GM21529 (cell line): ENCODE results near the gene IL17C.

Experiments used
- ATAC-seq: cut with Tn5 transposase; IDR thresholded peaks from one replicate; pipeline ENCODE4 v1.9.1; 2021; ENCODE audit not compliant: unreplicated experiment

The IL17C gene

DNA sequence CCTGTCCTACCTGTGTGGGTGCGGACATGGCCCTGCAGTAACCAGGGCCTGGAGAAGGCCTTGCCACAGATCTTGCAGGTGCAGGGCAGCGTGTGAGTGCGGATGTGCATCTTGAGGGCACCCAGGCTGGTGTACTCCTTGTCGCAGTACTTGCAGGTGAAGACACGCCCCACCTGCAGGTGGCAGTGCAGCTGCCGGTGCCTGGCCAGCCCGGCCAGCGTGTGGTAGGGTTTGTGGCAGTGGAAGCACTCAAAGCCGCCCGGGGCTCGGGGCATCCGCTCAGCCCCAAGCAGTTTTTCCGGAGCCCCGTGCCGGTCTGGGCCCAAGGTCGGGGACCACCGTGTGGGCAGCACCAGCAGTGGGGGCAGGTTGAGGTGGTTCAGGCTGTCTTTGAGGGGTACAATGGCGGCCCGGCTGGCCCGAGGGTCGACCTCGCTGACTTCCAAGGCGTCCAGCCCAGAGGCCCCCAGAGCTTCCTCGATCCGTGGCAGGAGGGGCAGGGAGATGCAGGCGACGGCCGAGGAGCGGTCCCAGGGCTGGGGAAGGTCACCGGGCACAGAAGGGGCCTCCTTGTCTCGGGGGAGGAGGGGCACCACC lies 42.8 kb downstream of the IL17C start:
- ATAC-seq: peak; percentile 36

DNA sequence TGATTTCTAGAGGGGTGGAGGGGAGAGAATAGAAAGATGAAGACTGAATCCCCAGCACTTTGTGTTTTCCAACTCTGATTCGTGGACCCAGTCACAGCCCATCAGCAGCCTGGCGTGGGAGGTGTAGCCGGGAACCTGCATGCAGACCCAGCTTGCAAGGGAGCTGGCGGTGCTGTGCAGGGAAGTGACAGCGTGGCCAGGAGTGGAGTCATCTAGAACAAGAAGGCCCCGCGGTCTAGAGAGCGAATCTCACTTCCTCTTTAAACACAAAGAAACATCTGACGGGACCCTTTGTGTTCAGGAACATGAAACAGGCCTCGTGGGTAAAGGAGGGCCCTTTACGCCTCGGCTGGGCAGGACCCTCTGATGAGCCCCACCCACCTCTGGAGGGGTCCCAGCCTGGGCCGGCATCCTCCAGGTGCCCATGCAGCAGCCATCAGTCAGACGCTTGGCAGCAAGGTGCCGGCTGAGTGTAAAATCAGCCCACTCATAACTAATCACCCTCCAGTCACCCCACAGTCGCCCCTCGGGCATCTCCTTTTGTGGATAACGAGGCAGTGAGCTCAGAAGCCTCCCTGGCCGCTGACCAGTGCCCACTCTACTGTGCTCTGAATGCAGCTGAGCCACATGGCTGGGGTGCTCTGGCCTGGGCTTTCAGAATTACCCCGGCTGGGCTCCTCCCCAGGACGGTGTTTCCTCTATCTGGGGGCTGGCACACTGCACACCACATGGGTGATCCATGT lies 43.5 kb downstream of the IL17C start:
- peak; percentile 68 for ATAC-seq

DNA sequence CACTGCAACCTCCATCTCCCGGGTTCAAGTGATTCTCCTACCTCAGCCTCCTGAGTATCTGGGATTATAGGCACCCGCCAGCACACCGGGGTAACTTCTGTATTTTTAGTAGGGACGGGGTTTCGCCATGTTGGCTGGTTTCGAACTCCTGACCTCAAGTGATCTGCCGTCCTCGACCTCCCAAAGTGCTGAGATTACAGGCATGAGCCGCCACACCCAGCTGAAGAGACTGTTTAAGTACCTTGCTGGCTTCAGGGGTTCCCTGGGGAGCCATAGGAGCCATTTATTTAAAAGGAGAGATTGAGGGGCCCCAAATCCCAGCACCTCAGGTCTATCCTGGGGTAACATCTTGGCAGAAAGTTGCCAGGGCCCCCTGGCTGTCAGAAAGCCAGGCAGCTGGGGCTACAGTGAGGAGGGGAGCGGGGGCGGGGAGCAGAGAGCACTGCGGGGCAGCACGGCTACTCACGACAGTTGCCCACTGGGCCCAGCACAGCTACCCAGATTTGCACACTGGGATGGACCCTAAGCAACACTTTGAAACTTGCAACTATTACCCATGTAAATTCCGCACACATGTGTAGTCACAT lies 46.3 kb downstream of the IL17C start:
- no peak for ATAC-seq

DNA sequence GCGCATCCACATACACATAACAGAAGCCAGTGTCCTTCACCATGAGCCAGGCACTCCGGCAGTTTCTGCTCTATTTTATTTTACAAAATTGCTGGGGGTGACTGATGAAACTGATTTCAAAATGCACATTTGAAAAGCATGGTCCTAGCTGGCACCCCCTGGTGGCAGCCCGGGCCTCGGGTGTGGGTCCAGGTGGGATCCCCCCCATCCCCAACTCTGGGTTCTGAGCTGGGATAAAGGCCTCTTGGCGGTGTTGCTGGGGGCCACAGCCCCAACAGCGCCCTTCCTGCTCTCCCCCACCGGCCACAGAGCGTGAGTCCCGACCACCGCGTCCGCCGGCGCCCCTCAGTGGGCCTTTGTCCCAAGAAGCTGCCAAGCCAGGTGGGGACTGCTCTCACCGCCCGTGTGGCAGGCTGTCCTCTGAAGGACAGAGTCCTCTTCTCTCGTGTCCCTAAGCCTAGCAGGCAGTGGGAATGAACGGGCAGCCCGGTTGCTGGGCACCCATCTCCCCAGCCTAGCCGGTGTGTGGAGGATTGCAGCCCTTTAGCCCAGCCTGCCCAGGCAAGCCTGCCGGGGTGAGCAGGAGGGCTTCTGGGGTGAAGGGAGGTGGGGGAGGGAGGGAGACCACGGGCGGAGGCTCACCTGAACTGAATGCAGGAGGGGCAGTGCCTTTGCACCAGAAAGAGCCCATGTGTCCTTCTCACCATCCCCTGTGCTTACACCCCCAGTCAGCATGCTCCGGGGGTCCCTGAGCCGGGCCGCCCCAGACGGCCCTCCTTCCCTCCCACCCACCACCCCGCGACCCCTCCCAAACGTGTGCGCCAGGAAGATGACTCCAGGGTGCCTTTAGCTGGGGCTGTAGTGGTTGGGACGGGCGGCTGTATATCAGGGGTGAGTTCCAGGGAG lies 47.0 kb downstream of the IL17C start:
- ATAC-seq: no peak

DNA sequence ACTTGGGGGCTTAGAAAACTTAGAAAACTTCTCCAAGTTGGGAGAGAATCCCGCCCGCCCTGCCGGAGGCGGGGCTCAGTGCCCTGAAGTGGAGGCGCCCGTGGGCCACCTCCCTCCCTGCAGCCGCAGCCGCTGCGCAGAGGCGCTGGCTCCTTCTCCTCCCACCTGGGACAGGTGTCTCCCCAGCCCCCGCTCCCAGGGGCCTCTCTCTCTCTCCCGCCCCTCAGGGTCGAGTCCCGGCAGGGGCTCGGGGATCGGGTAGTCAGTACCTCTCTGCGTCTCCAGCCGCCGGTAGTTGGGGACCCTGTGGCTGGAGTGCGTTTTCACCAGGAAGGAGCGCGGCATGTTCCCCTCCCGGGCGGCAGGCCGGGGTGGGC lies 47.7 kb downstream of the IL17C start:
- ATAC-seq: peak; percentile 10

DNA sequence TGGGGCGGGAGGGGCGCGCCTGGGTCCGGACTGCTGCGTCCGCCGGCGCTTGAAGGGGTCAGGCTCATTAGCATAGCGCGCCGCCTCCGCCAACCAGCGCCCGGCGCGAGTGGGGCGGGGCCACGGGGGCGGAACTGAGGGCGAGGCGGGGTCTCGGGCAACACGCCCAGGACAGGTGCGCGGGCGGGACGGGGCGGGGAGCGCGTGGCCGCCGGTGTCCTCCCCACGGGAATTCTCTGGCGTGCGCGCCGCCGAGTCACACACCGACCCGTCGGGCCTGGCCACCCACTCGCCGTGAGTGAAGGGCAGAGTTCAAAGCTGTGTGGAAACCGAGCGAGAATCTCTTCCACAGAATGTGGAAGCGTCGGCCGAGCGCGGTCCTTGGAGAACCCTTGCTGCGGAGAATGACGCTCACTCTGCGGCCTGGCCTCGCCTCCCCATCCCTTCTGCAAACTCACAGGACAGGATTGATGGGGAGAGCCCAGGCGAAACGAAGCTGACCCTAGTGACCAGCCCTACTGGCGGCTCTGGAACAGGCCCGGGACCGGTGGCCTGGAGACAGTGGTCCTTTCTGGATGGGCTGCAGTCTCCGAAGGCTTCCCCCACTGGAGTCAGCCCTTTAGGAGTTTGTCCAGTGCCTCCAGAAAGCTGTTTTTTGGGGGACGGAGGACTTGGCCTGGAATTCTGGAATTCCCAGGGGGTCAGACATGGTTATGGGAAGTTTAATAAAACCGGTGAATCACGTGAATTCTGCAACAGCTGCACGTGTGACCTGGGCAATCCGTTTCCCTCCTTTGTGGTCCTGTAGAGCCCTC lies 48.3 kb downstream of the IL17C start, which contains the start of gene SNAI3:
TSS of gene SNAI3 (minus strand) at position 69 of the 815 bp plus-strand sequence. CDS start 101 bp downstream, outside the sequence.
- peak; percentile 70 for ATAC-seq

DNA sequence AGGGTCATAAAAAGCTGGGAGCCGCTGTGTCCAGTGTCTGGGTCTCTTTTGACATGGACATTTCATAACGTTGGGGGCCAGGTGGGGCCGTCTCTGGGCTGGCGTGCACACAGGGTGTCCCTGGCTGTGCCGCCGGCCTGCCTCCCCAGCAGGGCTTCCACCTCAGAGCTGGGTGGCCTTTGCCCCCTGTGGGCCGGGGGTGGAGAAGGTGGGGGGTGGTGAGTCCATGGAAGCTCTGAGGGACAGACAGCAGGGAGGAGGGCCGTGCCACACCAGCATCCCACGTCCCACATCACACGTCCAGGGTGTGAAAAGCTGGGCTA lies 48.8 kb downstream of the IL17C start:
- no peak for ATAC-seq

DNA sequence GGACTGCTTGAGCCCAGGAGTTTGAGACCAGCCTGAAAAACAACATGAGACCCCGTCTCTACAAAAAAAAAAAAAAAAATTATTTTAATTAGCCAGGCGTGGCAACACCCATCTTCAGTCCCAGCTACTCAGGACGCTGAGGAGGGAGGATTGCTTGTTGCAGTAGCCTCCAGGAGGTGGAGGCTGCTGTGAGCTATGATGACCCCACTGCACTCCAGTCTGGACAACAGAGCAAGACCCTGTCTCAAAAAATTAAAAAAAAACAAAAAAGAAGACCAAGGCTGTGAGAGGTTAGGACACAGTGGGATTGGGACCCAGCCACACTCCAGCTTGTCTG lies 49.3 kb downstream of the IL17C start:
- ATAC-seq: no peak

DNA sequence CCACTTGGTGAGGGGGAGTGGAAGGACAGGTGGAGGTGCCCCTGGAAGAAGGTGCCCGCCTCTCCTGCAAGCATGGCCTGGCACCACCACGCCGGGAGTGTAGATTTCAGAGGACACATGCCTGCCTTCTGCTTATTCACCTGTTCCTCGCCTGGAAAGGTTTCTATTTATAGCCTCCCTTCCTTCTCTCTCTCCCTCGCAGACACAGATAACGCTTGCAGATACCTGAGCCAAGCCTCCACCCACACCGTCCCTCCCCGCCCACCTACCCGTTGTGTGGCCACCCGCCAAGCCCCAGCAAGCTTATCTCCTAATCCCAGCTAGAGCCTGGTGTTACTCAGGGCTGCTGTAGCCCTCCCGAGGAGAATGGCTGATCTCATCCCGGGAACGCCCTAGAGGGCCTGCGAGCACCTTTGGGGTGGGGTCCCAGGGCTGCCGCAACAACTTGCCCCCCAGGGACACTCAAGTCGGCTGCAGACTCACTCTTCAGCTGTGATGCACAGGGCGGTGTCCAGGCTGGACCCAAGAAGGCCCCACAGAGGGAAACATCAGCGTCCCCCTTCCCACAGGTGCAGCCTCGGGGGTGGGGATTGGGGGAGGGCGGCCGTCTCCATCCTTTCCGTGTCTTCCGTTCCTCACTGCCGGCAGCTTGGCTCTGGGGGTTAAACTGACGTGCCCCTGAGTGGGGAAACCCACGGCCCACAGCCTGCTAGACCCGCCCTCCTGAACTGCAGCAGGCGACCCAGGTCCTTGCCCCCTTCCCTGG lies 49.8 kb downstream of the IL17C start:
- no peak for ATAC-seq
